CD4-positive, alpha-beta T cell (primary cell): ENCODE results near the gene HTR6. TPM values are rescaled to one million over a fixed set of nuclear protein-coding genes. Genes with fewer than 3 reads are reported as not detected.
"Not testable (repeated sequence)": the region's sequence is repeated elsewhere in the genome, so short reads cannot be mapped to it uniquely, and the experiment has no call there.

Experiments used
- ATAC-seq: fragments of 200-7000 bp; cut with Tn5 transposase; one replicate; pipeline ENCODE4 v1.10.0; 2022; ENCODE audit warnings: mild to moderate bottlenecking; ENCODE audit not compliant: poor library complexity
- CTCF ChIA-PET: fragments of 350-600 bp; sonication (Branson Sonifier 250); formaldehyde crosslinking; loops from one replicate; lab custom pipeline; 2021; ENCODE audit warnings: antibody characterized with exemption, inconsistent platforms; lab: Charles Lee
- POLR2A ChIA-PET: fragments of 350-600 bp; sonication (Branson Sonifier 250); formaldehyde crosslinking; loops from one replicate; lab custom pipeline; 2021; ENCODE audit warnings: antibody characterized with exemption, inconsistent platforms; lab: Charles Lee
- DNase-seq, 14 experiments: peaks; one replicate each; pipeline ENCODE4 v3.0.0-alpha.2; 2013 to 2020; ENCODE audit warnings: mixed read lengths in 2 of 14
- H3K27ac ChIP-seq, 2 donors: one replicate each; pipeline versions ENCODE4 v1.5.1 to v1.7.0; 2013; ENCODE audit warnings: low read length in 2 of 2, low read depth in 1 of 2, mild to moderate bottlenecking in 1 of 2
- H3K27me3 ChIP-seq, 2 experiments: 1 replicate in 1 of 2; 2 replicates in 1 of 2; pipeline versions ENCODE4 v1.6.1 to v1.7.0; 2013; ENCODE audit warnings: low read length in 2 of 2, control low read depth in 1 of 2, mild to moderate bottlenecking in 1 of 2, moderate library complexity in 1 of 2; ENCODE audit not compliant: insufficient read depth in 2 of 2, control insufficient read depth in 1 of 2
- H3K36me3 ChIP-seq: one replicate; pipeline ENCODE4 v1.6.1; 2013; ENCODE audit warnings: low read length, control low read depth; ENCODE audit not compliant: insufficient read depth
- H3K4me1 ChIP-seq: one replicate; pipeline ENCODE4 v1.6.1; 2013; ENCODE audit warnings: low read length, control low read depth; ENCODE audit not compliant: insufficient read depth
- H3K4me3 ChIP-seq: one replicate; pipeline ENCODE4 v1.5.1; 2013; ENCODE audit warnings: mild to moderate bottlenecking, low read length, moderate library complexity
- H3K9me3 ChIP-seq, 2 experiments: 1 replicate in 1 of 2; 2 replicates in 1 of 2; pipeline versions ENCODE4 v1.6.1 to v1.7.0; 2013; ENCODE audit warnings: low read length in 2 of 2, mild to moderate bottlenecking in 2 of 2, control low read depth in 1 of 2, moderate library complexity in 1 of 2; ENCODE audit not compliant: control insufficient read depth in 1 of 2, insufficient read depth in 1 of 2
- H3K27ac Mint-ChIP-seq: one replicate; pipeline ENCODE4 v1.8.0; 2020; ENCODE audit warnings: mixed read lengths
- H3K27me3 Mint-ChIP-seq: one replicate; pipeline ENCODE4 v1.8.0; 2021; ENCODE audit warnings: mixed read lengths
- H3K36me3 Mint-ChIP-seq: one replicate; pipeline ENCODE4 v1.8.0; 2021; ENCODE audit warnings: low read depth, mixed read lengths
- H3K4me1 Mint-ChIP-seq: one replicate; pipeline ENCODE4 v1.8.0; 2021; ENCODE audit warnings: low read depth, mixed read lengths
- H3K4me3 Mint-ChIP-seq: one replicate; pipeline ENCODE4 v1.8.0; 2020; ENCODE audit warnings: mild to moderate bottlenecking, mixed read lengths
- H3K9me3 Mint-ChIP-seq: one replicate; pipeline ENCODE4 v1.8.0; 2020; ENCODE audit warnings: mixed read lengths
- intact Hi-C, 2 experiments: fragments of 100-400 bp; cut with DNase I in 1 of 2; cut with micrococcal nuclease in 1 of 2; formaldehyde crosslinking; loops; one replicate each; pipeline versions ENCODE4 v1.15.1 to v1.9.0; 2023 to 2025; cut with DNase I, micrococcal nuclease
- total RNA-seq, 174 experiments: library from RNA in 2 of 174; stranded (reverse) in 2 of 174; gene quantifications; one replicate each; pipeline ENCODE4 v1.2.3 and lab custom pipeline; 2021 to 2026
- TF ChIP-seq, protein P1 (sequence below): fragments of 200-600 bp; IDR thresholded peaks from one replicate; pipeline ENCODE4 v1.8.0; 2022; ENCODE audit warnings: antibody characterized with exemption, mild to moderate bottlenecking

HTR6 gene
- total RNA-seq, 2 experiments from 2014 or later = 2.1 to 2.2 TPM

DNA sequence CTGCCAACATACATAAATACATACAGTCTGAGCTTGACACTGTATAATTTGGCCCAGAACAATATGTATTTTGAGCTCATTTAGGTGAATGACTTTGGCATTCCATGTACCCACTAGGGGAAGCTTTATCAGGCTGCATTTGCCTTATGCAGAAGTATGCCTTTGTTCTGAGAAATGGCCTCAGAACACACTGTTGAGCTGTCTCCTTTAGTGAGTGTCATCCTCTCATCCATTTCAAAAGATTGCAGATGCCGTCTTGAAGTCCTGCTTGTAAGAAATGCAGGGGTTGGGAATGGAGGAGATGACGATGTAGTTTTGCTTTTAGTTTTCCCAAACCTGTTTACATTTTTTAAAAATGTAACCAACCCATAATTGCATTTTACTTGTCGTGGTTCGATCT, 35.3 kb upstream of the HTR6 start:
- TF ChIP-seq, protein P1, sequence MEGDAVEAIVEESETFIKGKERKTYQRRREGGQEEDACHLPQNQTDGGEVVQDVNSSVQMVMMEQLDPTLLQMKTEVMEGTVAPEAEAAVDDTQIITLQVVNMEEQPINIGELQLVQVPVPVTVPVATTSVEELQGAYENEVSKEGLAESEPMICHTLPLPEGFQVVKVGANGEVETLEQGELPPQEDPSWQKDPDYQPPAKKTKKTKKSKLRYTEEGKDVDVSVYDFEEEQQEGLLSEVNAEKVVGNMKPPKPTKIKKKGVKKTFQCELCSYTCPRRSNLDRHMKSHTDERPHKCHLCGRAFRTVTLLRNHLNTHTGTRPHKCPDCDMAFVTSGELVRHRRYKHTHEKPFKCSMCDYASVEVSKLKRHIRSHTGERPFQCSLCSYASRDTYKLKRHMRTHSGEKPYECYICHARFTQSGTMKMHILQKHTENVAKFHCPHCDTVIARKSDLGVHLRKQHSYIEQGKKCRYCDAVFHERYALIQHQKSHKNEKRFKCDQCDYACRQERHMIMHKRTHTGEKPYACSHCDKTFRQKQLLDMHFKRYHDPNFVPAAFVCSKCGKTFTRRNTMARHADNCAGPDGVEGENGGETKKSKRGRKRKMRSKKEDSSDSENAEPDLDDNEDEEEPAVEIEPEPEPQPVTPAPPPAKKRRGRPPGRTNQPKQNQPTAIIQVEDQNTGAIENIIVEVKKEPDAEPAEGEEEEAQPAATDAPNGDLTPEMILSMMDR = no peak
- H3K36me3 Mint-ChIP-seq = peaks cover 39% of the 10 kb centered on the region
- CTCF ChIA-PET = no interaction called here
- intact Hi-C loops = no loop called here
- no peaks in the 10 kb centered on the region for H3K4me1 Mint-ChIP-seq
- H3K27ac ChIP-seq = no peak overlapping the region
- no peak for DNase-seq
- no peaks in the 10 kb centered on the region for H3K27me3 ChIP-seq
- H3K9me3 ChIP-seq = no peaks in the 10 kb centered on the region
- H3K9me3 Mint-ChIP-seq = no peaks in the 10 kb centered on the region
- no peak for ATAC-seq
- H3K4me3 Mint-ChIP-seq = no peak overlapping the region
- POLR2A ChIA-PET = interaction anchor here (2.7 kb wide), 1 partner anchor 32 kb away, joined by 11 read pairs; a partner anchor contains a TSS
- H3K27ac Mint-ChIP-seq = no peak overlapping the region
- no peaks in the 10 kb centered on the region for H3K27me3 Mint-ChIP-seq
- no peaks in the 10 kb centered on the region for H3K4me1 ChIP-seq
- H3K36me3 ChIP-seq = peaks cover 41% of the 10 kb centered on the region
- no peak overlapping the region for H3K4me3 ChIP-seq

DNA sequence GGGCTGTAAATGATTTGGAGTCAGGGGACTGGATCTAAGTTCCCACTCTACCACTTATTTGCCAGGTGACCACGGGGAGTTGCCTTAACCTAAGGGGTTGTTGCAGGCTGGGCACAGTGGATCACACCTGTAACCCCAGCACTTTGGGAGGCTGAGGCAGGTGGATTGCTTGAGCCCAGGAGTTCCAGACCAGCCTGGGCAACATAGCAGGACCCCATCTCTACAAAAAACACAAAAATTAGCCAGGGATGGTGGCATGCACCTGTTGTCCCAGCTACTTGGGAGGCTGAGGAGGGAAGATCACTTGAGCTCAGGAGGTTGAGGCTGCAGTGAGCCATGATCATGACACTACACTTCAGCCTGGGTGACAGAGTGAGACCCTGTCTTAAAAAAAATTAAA, 34.5 kb upstream of the HTR6 start:
- DNase-seq, CTCF ChIA-PET, H3K4me1 ChIP-seq, ATAC-seq, H3K27me3 Mint-ChIP-seq, H3K9me3 Mint-ChIP-seq, H3K27me3 ChIP-seq, H3K9me3 ChIP-seq, H3K27ac ChIP-seq, H3K4me3 ChIP-seq, H3K27ac Mint-ChIP-seq, H3K4me3 Mint-ChIP-seq, H3K4me1 Mint-ChIP-seq, intact Hi-C loops: not testable (repeated sequence)
- H3K36me3 Mint-ChIP-seq = peaks cover 31% of the 10 kb centered on the region
- H3K36me3 ChIP-seq = peaks cover 34% of the 10 kb centered on the region
- POLR2A ChIA-PET = interaction anchor here (0.6 to 2.7 kb wide), 2 partner anchors 33 to 450 kb away, joined by 3 to 11 read pairs; a partner anchor contains a TSS

DNA sequence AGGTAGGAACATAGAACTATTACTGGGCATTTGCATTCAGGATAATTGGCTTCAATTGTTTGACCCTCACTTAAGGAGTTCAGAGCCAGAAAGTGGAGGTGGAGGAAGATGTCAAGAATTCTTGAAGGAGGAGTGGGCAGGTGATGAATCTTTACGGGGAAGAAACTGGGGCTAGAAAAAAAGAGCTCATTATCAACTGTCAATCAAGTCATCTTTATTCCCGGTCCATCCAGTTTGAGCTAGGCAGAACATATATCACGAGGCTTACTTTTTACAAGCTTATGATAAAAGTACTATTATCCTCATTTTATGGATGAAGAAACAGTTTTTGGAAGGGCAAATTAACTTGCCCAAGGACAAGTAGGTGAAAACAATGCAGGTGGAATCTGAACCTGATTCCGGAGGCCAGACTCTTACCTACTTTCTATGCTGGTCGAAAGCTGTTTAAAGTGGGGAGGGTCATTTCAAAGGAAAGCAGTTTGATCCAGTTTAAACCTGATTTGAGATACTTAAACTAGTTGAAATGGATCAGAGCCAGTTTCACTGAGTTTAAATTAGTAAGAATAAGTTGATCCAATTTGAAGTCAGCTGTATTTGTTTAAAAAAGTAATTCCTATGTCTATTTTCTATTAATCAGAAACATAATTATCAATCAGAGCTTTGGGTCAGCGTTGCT, 33.8 kb upstream of the HTR6 start:
- TF ChIP-seq, protein P1 = no peak
- intact Hi-C loops = no loop called here
- Mint-ChIP-seq H3K36me3 (peaks cover 24% of the 10 kb centered on the region), H3K9me3 (no peaks in the 10 kb centered on the region), H3K27ac (no peak overlapping the region), H3K4me3 (no peak overlapping the region), H3K27me3 (no peaks in the 10 kb centered on the region), H3K4me1 (no peaks in the 10 kb centered on the region)
- CTCF ChIA-PET = interaction anchor here (0.7 kb wide), 1 partner anchor 15 kb away, joined by 3 read pairs; no protein-coding TSS in a partner anchor
- H3K4me3 ChIP-seq = no peak overlapping the region
- no peaks in the 10 kb centered on the region for H3K4me1 ChIP-seq
- no peak overlapping the region for H3K27ac ChIP-seq
- POLR2A ChIA-PET = interaction anchor here (0.6 to 2.7 kb wide), 4 partner anchors 18 to 451 kb away, joined by 3 to 11 read pairs (median 4); a partner anchor contains a TSS
- DNase-seq = no peak
- peaks cover 27% of the 10 kb centered on the region for H3K36me3 ChIP-seq
- ATAC-seq = no peak
- H3K27me3 ChIP-seq = no peaks in the 10 kb centered on the region
- no peaks in the 10 kb centered on the region for H3K9me3 ChIP-seq
